GM23338 (cell line): ENCODE measurements around the gene CACNA2D3. TPM values are rescaled to one million over a fixed set of nuclear protein-coding genes. Genes with fewer than 3 reads are reported as not detected.

Experiments
- ATAC-seq: fragments of 200-7000 bp; cut with Tn5 transposase; 3 replicates; pipeline ENCODE4 v1.9.1; 2020
- DNase-seq: peaks from one replicate; pipeline ENCODE4 v3.0.0-alpha.2; 2015; ENCODE audit warnings: low spot score
- H2AFZ ChIP-seq: fragments of 200-600 bp; sonication (generic); 2 replicates; pipeline ENCODE4 v1.8.0; 2016; ENCODE audit warnings: antibody characterized with exemption, mild to moderate bottlenecking, moderate library complexity
- H3F3A ChIP-seq: fragments of 200-600 bp; sonication (generic); replicated peaks from 2 replicates; pipeline ENCODE4 v1.8.0; 2017; ENCODE audit warnings: antibody characterized with exemption, mixed run types, low read depth
- H3K27ac ChIP-seq: fragments of 200-600 bp; sonication (generic); 2 replicates; pipeline ENCODE4 v1.6.1; 2016; ENCODE audit warnings: low read depth
- H3K27me3 ChIP-seq: fragments of 200-600 bp; sonication (generic); 2 replicates; pipeline ENCODE4 v1.8.0; 2016; ENCODE audit warnings: mild to moderate bottlenecking, mixed run types, moderate library complexity; ENCODE audit not compliant: insufficient read depth
- H3K36me3 ChIP-seq: fragments of 200-600 bp; sonication (generic); 2 replicates; pipeline ENCODE4 v1.8.0; 2016; ENCODE audit warnings: mild to moderate bottlenecking; ENCODE audit not compliant: insufficient read depth
- H3K4me1 ChIP-seq: fragments of 200-600 bp; sonication (generic); 2 replicates; pipeline ENCODE4 v1.8.0; 2016; ENCODE audit warnings: mild to moderate bottlenecking, moderate library complexity; ENCODE audit not compliant: insufficient read depth
- H3K4me2 ChIP-seq: fragments of 200-600 bp; sonication (generic); 2 replicates; pipeline ENCODE4 v1.7.1; 2017; ENCODE audit warnings: mixed run types
- H3K4me3 ChIP-seq: fragments of 200-600 bp; sonication (generic); 2 replicates; pipeline ENCODE4 v1.6.1; 2016; ENCODE audit warnings: mixed run types
- H3K79me2 ChIP-seq: fragments of 200-600 bp; sonication (generic); replicated peaks from 2 replicates; pipeline ENCODE4 v1.8.0; 2017; ENCODE audit warnings: mild to moderate bottlenecking; ENCODE audit not compliant: insufficient read depth
- H3K9me2 ChIP-seq: fragments of 200-600 bp; sonication (generic); 2 replicates; pipeline ENCODE4 v1.8.0; 2017; ENCODE audit not compliant: insufficient read depth
- H4K20me1 ChIP-seq: fragments of 200-600 bp; sonication (generic); replicated peaks from 2 replicates; pipeline ENCODE4 v1.8.0; 2017; ENCODE audit warnings: mild to moderate bottlenecking; ENCODE audit not compliant: insufficient read depth
- H3K27ac Mint-ChIP-seq: 2 replicates; pipeline ENCODE4 v1.8.0; 2020; ENCODE audit warnings: inconsistent platforms, mild to moderate bottlenecking, moderate library complexity, mixed read lengths
- H3K27me3 Mint-ChIP-seq: 3 replicates; pipeline ENCODE4 v1.8.0; 2022; ENCODE audit warnings: low read depth, mild to moderate bottlenecking, moderate library complexity, mixed read lengths, inconsistent platforms; ENCODE audit not compliant: insufficient read depth, poor library complexity
- H3K36me3 Mint-ChIP-seq: 3 replicates; pipeline ENCODE4 v1.8.0; 2021; ENCODE audit warnings: low read depth, mild to moderate bottlenecking, inconsistent platforms, moderate library complexity, mixed read lengths
- H3K4me1 Mint-ChIP-seq: 3 replicates; pipeline ENCODE4 v1.8.0; 2020; ENCODE audit warnings: mild to moderate bottlenecking, inconsistent platforms, mixed read lengths
- H3K4me3 Mint-ChIP-seq: 3 replicates; pipeline ENCODE4 v1.8.0; 2021; ENCODE audit warnings: moderate library complexity, mild to moderate bottlenecking, inconsistent platforms, mixed read lengths
- H3K9me3 Mint-ChIP-seq: 3 replicates; pipeline ENCODE4 v1.8.0; 2020; ENCODE audit warnings: moderate library complexity, mild to moderate bottlenecking, inconsistent platforms, mixed read lengths
- CREB1 ChIP-seq: fragments of 250-450 bp; sonication (Bioruptor Pico); IDR thresholded peaks from 2 replicates; pipeline ENCODE4 v1.5.0; 2020; ENCODE audit warnings: low read depth, mild to moderate bottlenecking, moderate library complexity
- CTCF ChIP-seq, 2 experiments: fragments of 200-600 bp in 1 of 2; sonication (generic) in 1 of 2; conservative IDR thresholded peaks; 2 replicates each; pipeline versions ENCODE4 v1.5.1 to v1.6.1; 2016 to 2017; ENCODE audit warnings: antibody characterized with exemption in 2 of 2, low read depth in 2 of 2, mild to moderate bottlenecking in 2 of 2, moderate library complexity in 1 of 2
- ETS1 ChIP-seq: IDR thresholded peaks from 2 replicates; pipeline ENCODE4 v1.6.1; 2016; ENCODE audit warnings: antibody characterized with exemption
- JUNB ChIP-seq: IDR thresholded peaks from one replicate; pipeline ENCODE4 v1.6.1; 2016; ENCODE audit warnings: antibody characterized with exemption; ENCODE audit not compliant: unreplicated experiment
- REST ChIP-seq: IDR thresholded peaks from one replicate; pipeline ENCODE4 v1.6.1; 2018; ENCODE audit warnings: antibody characterized with exemption; ENCODE audit not compliant: unreplicated experiment
- ZNF114 ChIP-seq: fragments of 250-450 bp; sonication (Bioruptor Pico); IDR thresholded peaks from 2 replicates; pipeline ENCODE4 v1.5.0; 2020; ENCODE audit warnings: mild to moderate bottlenecking, moderate library complexity
- ZNF331 ChIP-seq: fragments of 250-450 bp; sonication (Bioruptor Pico); IDR thresholded peaks from 2 replicates; pipeline ENCODE4 v1.5.0; 2020; ENCODE audit warnings: low read depth, mild to moderate bottlenecking, moderate library complexity
- ZNF462 ChIP-seq: fragments of 250-450 bp; sonication (Bioruptor Pico); IDR thresholded peaks from 2 replicates; pipeline ENCODE4 v1.5.0; 2020; ENCODE audit warnings: mild to moderate bottlenecking, moderate library complexity
- polyA plus RNA-seq: library from polyadenylated mRNA; unstranded; fragments of >200 nt; fragmentation: Nextera tagmentation; extraction: Ambion mirVana; gene quantifications from 2 replicates; pipeline ENCODE4 v1.2.1, GENCODE V29; 2016
- total RNA-seq: library from RNA; depleted of rRNA; stranded (reverse); fragments of >200 nt; shearing (Covaris generic); gene quantifications from 2 replicates; pipeline ENCODE4 v1.2.3, GENCODE V29; 2014

CACNA2D3 gene
- total and polyA plus RNA-seq, 2 experiments from 2014 or later: 2.2 to 2.3 TPM

GRCh38 chr3:54099381-54099780 is 23.0 kb upstream of the CACNA2D3 start:
- Histone ChIP-seq H3K9me2 (no peaks in the 10 kb centered on the region), H3K4me1 (peaks cover 6% of the 10 kb centered on the region; the same call in 1 of the 2 replicates), H3K27me3 (no peaks in the 10 kb centered on the region), H3K36me3 (no peaks in the 10 kb centered on the region), H2AFZ (no peak overlapping the region), H3K4me3 (no peak overlapping the region), H4K20me1 (no peaks in the 10 kb centered on the region), H3K27ac (no peak overlapping the region), H3K4me2 (no peak overlapping the region), H3F3A (no peaks in the 10 kb centered on the region), H3K79me2 (no peaks in the 10 kb centered on the region)
- H3K36me3 Mint-ChIP-seq: no peaks in the 10 kb centered on the region
- H3K27ac Mint-ChIP-seq: no peak overlapping the region
- no peaks in the 10 kb centered on the region for H3K9me3 Mint-ChIP-seq
- TF ChIP-seq ZNF331 (CRISPR knock-in tag): no peak
- TF ChIP-seq ETS1: no peak
- no peak for TF ChIP-seq CREB1 (CRISPR knock-in tag)
- no peak for TF ChIP-seq REST
- no peak for TF ChIP-seq CTCF (conservative IDR thresholded peaks at IDR 0.05; ENCODE audit: low read depth in 2 of 2)
- TF ChIP-seq ZNF114: no peak
- TF ChIP-seq JUNB: no peak
- DNase-seq: no peak
- peaks cover 15% of the 10 kb centered on the region; the same call in 2 of the 3 replicates for H3K4me1 Mint-ChIP-seq
- peaks cover 5% of the 10 kb centered on the region for H3K27me3 Mint-ChIP-seq
- ATAC-seq: no peak
- no peak overlapping the region for H3K4me3 Mint-ChIP-seq

- Histone ChIP-seq H3K4me1 (no peaks in the 10 kb centered on the region), H4K20me1 (no peaks in the 10 kb centered on the region), H3K4me2 (no peak overlapping the region), H3K36me3 (no peaks in the 10 kb centered on the region), H3K27me3 (no peaks in the 10 kb centered on the region), H3K79me2 (no peaks in the 10 kb centered on the region), H3K4me3 (no peak overlapping the region), H3F3A (no peaks in the 10 kb centered on the region), H3K27ac (no peak overlapping the region), H2AFZ (no peak overlapping the region), H3K9me2 (no peaks in the 10 kb centered on the region)
- Mint-ChIP-seq H3K36me3 (no peaks in the 10 kb centered on the region), H3K4me3 (no peak overlapping the region), H3K9me3 (no peaks in the 10 kb centered on the region), H3K27ac (no peak overlapping the region), H3K4me1 (no peaks in the 10 kb centered on the region), H3K27me3 (peaks cover 5% of the 10 kb centered on the region)
- ATAC-seq (peak; percentile 52; the same call in 2 of the 3 replicates), DNase-seq (no peak)
- TF ChIP-seq ZNF462 (CRISPR knock-in tag) (no peak), ETS1 (no peak)
Measured at GRCh38 chr3:54104084-54104483, 18.3 kb upstream of the CACNA2D3 start.
